GM19328 (cell line): ENCODE measurements around the gene AMBP.

Source experiments
- ATAC-seq: cut with Tn5 transposase; IDR thresholded peaks from one replicate; pipeline ENCODE4 v1.9.1; 2021; ENCODE audit warnings: mild to moderate bottlenecking, moderate library complexity; ENCODE audit not compliant: unreplicated experiment

Gene AMBP

DNA sequence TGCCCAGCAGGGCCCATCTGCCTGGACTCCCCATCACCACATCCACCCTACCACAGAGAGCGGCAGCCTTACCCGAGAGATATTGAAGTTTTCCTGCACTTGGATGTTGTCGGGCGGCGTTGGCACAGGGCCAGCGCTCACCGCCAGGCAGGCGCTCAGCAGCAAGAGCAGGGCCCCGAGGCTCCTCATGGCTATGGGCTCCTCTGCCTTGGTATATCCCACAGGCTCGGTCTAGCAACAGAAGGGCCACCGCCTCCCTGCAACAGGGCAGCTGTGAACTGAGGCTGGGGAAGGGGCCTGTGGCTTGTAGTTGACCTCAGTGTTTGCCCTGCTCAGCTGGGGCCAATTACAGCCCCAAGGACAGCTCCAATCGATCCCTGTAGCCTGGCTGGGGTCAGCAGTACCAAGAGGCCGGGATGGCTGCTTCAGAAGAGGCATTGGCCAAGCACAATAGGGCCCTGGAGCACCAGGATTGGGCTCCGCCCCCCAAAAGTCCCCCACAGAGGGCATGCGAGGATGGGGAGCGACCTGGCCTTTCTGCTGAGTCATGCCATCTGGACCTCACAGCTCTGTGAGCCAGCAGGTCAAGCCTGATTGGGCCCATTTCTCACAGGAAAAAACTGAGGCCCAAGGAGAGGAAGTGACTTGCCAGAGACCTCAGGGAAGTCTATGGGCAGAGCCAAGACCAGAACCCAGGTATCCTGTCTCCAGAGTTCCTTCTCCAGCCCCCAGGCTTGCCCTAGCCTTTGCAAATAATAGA lies at the start of gene AMBP:
Gene AMBP (minus strand): TSS at position 280 of the 760 bp plus-strand sequence. CDS start 91 bp downstream, at position 189.
- ATAC-seq, result no peak

GRCh38 chr9:114126247-114127060 lies 48.4 kb upstream of the AMBP start:
- no peak for ATAC-seq

DNA sequence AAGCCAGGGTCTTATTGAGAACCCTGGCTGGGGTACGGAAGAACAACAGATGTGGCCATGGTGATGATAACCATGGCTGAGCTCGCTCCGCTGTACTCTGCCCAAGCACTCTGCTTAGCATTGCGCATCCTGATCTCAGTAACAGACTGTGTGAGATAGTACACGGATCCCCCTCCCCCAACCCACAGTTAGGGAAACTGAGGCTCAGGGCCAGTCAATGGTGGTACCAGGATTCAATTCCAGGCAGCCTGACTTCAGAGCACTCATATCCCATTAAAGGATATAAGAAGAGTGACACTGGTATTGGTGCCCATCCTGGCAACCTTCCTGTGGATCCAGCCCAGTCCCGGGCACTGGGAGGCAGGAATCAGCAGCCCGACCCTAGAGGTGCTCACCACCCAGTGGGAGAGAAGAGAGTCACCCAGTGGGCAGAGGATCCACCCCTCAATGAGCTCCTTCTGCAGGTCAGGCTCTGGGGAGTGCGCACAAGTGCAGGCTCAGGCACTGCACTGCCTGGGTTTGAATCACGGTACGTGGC lies 47.4 kb upstream of the AMBP start:
- no peak for ATAC-seq

DNA sequence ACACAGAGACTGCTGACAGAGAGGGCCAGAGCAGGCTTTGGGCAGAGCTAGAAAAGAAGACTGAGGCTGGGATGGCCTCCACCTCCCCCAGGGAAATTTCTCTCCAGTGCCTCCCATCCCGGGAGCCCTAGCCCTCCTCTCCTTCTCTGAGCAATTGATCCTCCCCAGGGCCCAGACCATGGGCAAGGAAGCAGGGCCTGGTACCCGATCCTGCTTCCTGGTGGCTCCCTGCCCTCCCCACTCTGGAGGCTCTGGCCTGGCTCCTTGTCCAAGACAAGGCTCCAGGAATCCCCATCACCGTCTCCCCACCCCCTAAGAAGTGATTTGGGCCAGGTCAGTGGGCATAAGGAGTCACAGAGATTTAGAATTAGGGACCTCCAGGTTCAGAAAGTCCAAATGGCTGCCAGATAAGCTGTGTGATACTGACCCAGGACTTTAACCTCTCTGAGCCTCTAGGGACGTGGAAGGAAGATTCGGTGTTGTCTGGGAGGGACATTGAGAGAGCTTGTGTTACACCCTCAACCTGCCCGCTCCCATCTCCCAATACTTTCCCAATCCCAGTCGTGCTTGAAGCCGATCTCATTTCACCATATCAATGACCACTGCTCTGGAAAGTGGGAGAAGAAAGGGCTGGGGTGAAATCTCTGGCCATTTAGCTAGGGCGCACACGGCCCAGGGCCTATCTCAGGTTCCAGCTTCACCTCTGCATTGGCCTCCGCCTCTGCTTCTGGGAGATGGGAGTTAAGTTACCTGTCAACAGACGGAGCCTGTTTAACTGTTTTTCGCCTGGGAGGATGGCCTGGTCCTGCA lies 46.8 kb upstream of the AMBP start:
- ATAC-seq, result no peak

DNA sequence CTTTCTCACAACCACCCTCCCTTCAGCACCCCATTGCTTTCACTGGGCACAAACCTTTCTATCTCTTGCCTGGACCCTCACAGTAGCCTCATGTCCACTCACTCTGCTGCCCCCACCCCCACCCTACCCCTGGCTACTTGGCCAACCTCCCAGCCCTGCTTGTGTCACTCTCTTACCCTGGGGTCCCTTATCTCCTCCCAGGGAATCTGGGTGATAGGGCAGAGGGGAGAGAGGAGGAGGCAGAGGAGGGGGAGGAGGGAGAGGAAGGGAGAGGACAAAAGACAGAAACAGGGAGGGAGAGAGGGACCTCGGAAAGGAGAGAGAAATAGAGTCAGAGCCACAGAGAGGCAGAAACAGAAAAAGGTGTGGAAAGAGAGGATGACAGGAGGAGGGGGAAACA lies 46.0 kb upstream of the AMBP start:
- ATAC-seq, result no peak

DNA sequence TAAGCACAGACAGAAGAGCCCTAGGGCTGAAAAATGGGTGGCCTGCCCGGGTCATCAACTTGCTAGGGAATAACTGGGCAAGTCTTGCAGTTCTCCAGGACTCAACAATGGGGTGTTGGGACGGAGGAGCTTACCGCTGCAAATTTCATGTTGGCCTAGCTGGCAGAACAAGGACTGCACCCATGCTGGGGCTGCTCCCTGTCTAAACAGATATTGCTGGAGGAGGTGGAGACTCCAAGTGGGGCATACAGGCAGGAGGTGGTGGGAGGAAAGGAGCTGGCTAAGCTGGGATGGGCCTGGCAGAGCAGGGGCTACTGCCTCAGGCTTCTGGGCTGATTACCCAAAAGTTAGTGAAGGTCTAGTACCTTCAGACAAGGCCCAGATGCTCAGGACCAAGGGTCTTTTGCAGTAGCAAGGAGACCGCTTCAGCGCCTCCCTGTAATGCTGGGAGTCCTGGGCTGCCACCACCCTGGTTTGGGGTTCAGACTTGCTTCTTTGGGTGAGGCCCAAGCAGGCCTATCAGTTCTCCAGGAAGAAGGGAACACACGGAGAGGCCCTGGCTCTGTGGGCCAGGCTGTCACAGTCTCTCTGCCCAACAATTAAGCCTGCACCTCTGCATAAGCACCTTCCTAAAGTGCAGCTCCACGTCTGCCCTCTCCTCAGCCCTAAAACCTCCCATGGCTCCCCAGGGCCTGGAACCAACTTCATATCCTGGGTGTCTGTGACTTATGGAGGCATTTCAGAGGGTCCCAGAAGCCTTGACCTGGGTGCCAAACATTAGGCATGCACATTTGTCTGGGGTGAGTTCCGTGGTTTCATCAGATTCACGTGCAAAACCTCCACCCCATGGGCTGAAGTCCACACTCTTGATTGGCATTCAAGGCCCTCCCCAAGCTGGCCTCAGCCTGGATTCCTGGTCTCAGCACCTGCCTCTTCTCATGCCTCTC lies 45.2 kb upstream of the AMBP start:
- no peak for ATAC-seq

DNA sequence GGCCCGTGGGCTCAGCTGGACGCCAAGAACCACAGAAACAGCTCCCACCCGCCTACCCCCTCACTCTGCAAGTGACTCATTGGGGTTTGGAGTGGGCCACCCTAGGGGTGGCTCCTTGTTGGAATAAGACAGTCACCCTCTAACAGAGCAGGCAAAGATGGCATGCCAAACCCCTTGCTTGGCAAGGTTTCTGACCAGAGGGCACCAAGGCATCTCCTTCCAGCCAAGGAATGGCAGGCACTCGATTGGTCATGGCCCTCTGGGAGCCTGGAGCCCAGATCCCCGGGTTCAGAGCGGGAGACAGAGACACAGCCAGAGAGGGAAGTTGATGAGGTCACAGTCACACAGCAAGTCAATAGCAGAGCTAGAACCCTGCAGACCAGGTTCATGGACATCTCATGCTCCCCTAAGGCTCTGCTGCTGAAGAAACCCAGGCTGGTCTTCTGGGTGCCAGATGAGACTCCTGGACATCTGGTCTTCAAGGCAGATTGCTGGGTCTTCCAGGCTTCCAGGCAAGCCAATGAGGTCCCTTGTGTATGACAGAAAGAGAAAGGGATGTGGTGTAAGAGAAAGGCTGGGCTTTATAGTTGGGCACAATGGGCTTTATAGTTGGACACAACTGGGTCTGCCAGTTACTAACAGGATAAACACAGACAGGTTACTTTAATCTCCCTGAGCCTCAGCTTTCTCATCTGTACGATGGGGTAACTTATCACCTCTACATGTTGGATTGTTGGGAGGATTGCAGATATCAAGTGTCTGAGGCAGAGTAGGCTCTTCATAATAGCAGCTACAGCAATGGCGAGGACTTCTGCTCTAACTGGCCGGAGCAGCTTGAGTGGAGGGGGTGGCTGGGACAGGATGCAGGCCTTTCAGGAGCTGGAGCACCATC lies 44.3 kb upstream of the AMBP start:
- no peak for ATAC-seq

- ATAC-seq, result no peak
Observed at GRCh38 chr9:114121227-114122135, 43.4 kb upstream of the AMBP start.

GRCh38 chr9:114120192-114121014 lies 42.3 kb upstream of the AMBP start:
- ATAC-seq, result no peak

GRCh38 chr9:114119242-114120191 lies 41.4 kb upstream of the AMBP start:
- no peak for ATAC-seq

DNA sequence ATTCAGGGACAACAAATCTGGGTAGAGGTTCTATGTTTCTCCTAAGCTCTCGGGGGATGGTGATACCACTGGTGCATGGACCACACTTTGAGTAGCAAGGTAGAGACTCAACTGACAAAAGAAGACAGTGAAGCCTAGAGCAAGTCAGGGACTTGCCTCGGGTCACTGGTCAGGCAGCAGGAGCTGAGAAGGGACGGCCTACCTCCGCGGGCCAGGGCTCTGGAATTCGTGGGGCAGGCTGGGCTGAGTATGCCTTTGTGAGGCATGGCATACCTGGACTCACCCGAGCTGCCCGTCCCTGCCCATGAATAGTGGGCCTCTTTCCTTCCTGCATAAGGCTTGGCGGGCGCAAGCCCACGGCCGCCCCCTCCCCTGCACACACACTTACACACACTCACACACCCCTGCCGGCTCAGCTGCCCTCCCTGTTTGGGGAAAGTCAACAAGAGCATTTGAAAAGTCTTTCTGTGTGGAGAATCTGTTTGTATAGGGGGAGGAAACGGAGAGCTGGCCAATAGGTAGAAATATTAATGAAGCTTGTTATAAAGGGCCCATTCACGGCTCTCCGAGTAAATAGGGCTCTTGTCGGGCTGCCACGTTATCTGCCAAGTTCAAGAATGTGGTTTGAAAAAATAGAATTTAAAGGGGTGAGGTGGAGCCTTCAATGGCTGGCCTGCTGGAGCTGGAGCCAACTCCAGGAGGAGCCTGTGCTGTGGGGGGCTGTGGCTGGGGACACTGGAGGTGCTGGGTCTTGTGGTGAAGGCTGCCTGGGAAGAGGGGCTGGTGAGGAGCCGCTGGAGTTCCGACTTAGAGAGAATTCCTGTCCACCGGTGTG lies 40.1 kb upstream of the AMBP start:
- ATAC-seq, result no peak

GRCh38 chr9:114117614-114117995 lies 39.5 kb upstream of the AMBP start:
- no peak for ATAC-seq

DNA sequence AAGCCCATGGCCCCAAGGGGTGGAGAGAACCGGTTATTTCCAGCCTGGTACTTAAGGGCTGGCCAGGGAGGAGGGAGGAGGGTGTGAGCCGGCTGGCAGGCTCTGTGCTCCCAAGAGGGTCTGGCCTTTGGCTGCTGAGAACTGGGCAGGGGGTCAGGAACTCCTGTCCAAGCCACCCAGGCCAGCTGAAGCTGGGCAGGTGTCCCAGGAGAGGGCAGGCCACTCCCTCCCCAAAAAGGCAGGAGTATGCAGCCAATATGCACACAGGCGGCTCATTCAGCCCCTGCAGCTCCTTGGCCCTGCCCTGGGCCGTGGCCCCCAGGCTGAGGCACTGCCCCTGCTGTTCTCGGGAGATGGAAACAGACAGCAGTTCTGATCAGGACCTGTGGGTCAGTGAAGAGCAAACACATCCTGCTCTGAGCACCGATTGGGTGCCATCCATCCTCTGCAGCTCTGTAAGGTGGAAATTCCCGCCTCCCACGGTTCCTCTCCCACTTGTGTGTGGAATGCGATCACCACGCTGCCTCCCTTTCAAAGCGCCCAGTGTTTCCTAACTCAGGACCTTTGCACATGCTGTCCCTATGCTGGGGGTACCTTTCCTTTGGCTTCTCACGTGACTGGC lies 38.1 kb upstream of the AMBP start:
- ATAC-seq, result no peak

DNA sequence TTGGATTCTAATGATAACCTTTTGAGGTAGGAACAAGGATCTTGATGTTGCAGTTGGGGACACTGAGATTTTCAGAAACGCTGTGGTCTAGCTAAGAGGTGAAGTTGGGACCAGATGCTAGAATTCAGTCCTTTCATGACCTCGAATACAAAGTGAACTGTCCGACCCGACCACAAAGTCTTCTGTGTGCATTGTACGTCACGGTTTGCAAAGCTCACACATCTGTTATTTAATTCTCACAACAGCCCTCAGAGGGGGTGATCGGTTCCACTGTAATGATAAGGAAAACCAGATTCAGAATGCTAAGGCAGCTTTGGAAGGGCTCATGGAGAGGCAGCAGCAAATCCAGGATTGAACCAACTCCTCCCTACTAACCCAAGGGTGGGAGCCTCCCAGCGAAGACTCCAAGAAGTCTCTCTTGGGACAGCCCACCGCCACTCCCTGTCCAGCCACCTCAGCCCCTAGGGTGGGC lies 37.6 kb upstream of the AMBP start:
- ATAC-seq, result no peak

DNA sequence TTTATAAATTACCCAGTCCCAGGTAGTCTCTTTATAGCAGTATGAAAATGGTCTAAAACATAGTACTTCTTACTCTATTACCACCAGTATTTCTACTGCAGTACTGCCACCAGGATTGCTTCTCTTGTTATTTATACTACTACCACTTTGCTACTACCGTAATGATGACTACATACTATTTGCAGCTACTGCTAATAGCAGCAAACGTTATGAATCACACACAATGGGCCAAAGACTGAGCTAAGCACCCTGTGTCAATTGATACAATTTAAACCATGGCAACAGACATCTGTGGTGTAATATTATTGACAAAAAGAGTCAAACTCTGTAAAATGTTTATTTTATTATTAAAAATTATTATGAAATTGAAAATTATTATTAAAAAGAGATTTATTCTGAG lies 36.3 kb upstream of the AMBP start:
- ATAC-seq, result no peak
